Umbilical cord (tissue), 2 donors: Measurements from ENCODE around the gene PPP4R1. TPM values are rescaled to one million over a fixed set of nuclear protein-coding genes. Genes with fewer than 3 reads are reported as not detected.

ENCODE experiments used
- DNase-seq: peaks from one replicate; pipeline ENCODE4 v3.0.0-alpha.2; 2015; ENCODE audit warnings: low spot score
- total RNA-seq: library from RNA; depleted of rRNA; stranded (reverse); fragments of >200 nt; gene quantifications from one replicate; pipeline ENCODE4 v1.2.3, GENCODE V29; 2014; ENCODE audit warnings: low replicate concordance; ENCODE audit not compliant: insufficient read depth

PPP4R1 gene
- total RNA-seq, 1 donor from 2014 or later: 197 TPM

DNA sequence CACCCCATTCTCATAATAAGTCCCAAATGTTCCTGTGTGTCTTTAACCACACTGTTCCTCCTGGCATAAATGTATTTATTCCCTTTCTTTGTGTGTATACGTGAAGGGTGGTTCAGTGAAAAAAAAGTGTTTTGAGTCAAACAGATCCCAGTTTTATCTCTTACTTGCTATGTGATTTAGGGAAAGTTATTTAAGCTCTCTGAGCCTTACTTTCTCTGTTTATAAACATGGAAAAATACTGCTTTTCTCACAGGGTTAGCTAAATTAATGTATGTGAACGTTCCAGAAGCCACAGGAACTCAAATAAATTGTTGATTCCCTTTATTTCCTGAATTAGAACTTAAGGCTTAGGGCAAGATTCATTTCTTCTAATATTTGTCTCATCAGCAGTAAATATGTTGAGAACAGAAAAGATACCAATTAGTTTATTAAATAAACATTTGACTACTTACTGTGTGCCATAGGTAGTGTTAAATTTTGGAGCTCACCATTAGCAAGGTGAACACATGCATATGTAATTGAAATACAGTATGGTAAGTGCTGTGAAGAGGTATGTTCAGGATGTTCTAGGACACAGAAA is 105.8 kb downstream of the PPP4R1 start:
- no peak for DNase-seq

DNA sequence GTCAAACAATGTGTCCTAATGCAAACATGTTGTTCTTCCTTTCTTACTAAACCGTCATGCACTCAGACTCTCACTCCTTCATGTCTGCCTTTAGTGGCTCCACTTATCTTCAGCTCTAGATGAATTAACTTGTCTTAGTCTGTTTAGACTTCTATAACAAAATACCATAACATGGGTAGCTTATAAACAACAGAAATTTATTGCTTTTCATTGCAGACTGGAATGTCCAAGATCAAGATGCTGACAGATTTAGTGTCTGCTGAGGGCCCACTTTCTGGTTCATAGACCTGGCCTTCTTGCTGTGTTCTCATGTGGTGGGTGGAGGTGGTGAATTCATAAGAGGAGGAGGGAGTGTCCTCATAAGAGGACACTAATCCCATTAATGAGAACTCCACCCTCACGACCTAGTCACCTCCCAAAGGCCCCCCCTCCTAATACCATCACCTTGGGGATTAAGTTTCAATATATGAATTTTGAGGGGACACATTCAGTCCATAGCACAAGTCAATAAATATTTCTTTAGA is 106.7 kb downstream of the PPP4R1 start:
- DNase-seq: no peak

DNA sequence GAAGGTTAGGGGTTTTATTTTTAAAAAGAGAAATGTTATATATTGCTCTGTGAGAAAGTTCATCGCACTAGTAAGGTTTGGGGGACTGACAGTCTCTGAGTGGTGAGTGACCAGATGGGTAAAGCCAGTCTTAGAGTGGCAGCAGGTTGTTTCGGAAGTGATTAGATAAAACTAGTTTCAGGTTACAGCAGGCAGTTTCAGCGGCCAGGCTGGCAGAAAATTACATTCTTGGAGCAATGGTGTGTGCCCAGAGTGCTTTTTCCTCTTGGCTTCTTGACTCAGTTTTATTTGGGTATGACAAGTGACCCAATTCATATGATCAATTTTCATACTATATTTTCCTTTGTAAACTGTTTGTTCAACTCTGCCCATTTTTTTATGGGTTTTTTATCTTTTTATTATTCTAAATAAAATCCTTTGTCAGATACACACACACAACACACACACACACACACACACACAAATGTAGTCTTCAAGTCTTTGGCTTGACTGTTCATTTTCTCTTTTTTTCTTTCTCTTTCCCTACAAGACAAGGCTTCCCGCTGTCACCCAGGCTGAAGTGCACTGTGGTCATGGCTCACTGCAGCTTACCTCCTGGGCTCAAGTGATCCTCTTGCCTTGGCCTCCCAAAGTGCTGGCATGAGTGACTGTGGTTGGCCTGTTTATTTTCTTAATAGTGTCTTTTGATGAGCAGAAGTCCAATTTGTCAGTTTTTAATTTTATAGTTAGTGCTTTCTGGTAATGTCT is 108.1 kb downstream of the PPP4R1 start:
- DNase-seq: no peak

Other genes starting within 250 kb of the PPP4R1 start
- gene RALBP1, start 139.0 kb downstream of the PPP4R1 start, total RNA-seq: 61.9 TPM
- gene RAB31, start 93.7 kb upstream of the PPP4R1 start, total RNA-seq: 41.7 TPM